GM10847 (cell line): Measurements from ENCODE around the gene ATG7.

Experiments
- POLR2A ChIP-seq: IDR thresholded peaks from 2 replicates; pipeline ENCODE4 v1.6.1; 2011; ENCODE audit not compliant: insufficient read length; ENCODE audit errors: extremely low read depth

ATG7 gene

DNA sequence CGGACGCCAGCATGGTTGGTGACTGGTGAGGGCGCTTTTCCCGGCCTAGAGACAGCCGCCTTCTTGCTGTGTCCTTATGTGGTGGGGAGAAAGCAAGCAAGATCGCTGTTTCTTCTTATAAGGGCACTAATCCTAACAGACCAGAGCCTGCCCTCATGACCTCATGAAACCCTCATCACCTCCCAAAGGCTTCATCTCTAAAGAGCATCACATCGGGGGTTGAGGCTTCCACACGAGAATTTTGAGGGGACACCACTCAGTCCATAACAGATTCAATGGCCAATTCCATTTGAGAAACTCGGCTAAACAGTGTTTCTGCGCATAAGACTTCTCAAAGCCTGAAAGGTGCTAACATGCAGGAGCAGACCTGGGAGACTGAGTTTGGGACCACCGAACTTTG lies 317.5 kb downstream of the ATG7 start:
- no peak for TF ChIP-seq POLR2A

DNA sequence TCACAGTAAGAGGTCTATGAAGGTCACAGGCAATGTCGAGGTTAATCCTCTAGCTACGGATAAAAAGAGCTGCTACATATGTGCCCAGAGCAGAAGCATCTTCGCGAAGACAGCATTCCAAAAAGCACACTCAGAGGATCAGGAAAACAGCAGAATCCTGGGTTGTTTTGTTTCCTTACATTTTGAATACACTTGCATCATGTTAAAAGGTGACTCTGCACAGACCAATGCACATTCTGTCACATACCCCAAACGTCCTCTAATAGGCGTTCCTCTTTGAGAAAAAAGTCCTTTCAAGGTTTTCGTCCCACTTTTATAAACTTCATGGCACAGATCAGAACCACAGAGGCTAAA lies 318.8 kb downstream of the ATG7 start:
- no peak for TF ChIP-seq POLR2A

DNA sequence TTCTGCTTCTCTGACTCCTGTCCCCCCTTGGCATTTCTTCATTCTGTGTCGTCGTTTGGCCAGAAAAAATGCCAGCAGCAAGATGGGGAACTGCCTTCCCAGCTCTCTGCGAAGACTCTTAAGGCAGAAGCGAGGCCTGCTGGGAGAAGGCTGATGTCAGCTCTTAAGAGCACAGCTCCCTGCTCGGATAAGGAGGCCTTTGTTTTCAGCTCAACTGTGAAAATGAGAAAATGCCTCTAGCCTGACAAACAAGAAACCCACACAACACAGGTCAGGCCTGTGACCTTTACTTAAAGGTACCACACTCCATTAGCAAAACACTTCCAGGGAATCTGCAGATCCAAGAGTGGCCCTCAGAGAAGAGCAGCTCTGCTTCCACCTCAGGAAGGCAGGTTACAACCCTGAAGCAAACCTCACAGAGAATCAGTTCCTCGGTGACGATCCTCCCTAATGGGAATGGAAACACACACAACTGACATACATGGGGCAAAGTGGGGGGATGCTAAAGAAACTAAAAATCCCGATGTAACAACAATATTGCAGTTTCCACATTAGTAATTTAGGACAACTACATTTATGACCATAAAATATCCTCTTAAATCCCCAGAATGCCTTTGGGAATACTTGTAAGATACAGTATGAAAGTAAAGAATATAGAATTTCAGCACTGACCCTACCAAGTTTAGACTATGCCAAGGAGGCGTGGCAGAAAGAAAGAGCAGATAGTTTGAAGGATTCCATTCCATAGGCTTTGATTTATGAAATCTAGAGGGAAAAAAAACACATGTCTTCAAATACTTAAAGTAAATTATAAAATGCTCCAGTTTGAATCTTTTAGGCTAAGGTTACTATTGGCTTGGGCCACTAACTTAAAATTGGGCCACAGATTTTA lies 319.4 kb downstream of the ATG7 start:
- no peak for TF ChIP-seq POLR2A

DNA sequence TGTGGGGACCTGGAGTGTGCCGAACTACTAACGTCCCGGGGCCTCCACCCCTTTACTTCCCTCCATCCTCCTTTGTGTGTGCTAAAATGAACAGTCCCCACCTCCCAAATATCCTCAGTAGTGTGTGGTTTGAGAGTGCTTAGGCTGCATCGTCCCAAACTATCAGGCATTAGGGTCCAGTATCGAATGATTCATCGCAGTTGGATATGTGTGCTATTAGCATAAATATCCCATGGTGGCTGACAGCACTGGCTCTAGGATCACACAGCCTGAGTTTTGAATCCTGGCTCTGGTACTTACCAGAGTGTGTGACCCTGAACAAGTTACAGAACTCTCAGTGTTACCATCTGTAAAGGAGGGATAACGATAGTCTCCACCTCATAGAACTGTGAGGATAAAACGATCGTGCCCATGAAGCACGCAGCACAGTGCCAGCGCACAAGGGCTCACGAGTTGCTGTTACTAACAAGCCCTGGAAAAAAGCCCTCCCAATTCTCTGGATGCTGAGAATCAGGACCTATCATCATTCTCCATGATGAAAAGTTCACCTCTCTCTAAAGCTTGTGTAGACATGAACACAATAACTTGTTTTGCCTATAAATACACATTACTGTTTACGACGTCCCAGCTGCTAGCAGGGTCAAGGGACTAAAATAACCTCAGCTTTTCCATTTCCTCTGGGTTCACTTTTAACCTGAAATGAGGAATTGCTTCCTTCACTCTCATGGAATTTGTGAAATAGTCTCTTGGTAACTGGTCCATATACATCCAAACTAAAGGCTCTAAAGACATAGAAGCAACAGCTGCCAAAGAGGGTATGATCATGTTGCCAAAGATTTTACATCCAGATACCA lies 320.5 kb downstream of the ATG7 start:
- no peak for TF ChIP-seq POLR2A

DNA sequence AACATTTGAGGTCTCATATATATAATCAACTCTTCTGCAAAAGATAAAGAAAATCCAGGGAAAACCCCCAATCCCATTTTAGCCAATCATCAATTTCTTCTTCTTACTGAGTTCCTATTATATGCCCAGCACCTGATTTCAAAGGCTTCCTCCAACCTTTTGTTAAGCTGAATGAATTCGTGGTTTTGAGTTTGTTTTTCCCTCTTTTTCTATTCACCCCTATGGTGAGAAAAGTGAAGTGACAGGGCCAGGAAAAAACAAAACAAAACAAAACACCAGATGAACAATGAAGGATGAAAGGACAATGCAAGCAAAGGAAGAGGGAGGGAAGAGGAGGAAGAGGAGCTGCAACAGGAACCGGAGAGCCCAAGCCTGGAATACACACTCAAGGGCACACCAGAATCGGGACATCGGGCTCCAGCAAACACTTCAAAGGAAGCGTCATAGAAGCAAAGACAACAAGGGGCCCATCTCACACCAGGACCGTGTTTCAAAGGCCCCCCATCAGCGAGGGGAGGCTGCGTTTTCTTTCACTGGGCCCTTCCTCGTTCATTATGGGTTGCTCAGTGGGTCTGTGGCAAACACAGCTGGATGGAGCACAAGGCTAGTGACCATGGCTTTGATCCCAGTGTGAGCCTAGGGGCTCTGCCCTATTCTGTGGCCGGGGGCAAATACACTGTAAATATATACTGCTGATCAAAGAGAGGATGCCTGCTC lies 321.3 kb downstream of the ATG7 start:
- TF ChIP-seq POLR2A = no peak

DNA sequence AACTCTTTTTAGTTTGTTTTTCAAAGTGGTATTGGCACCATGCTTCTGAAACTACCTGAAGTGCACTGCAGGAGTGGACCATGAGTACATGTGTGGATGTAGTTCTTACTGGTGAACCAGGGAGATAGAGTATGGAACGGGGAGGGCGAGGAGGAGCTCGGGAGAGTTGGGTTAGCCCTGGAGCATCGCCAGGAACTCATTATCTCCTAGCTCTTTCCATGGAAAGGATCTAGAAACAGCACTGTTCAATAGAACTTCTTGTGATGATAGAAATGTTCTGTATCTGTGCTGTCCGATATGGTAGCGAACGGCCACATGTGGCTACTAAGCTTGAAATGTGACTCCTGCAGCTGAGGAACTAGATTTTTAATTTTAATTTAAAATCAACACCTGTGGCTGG lies 324.2 kb downstream of the ATG7 start:
- no peak for TF ChIP-seq POLR2A

DNA sequence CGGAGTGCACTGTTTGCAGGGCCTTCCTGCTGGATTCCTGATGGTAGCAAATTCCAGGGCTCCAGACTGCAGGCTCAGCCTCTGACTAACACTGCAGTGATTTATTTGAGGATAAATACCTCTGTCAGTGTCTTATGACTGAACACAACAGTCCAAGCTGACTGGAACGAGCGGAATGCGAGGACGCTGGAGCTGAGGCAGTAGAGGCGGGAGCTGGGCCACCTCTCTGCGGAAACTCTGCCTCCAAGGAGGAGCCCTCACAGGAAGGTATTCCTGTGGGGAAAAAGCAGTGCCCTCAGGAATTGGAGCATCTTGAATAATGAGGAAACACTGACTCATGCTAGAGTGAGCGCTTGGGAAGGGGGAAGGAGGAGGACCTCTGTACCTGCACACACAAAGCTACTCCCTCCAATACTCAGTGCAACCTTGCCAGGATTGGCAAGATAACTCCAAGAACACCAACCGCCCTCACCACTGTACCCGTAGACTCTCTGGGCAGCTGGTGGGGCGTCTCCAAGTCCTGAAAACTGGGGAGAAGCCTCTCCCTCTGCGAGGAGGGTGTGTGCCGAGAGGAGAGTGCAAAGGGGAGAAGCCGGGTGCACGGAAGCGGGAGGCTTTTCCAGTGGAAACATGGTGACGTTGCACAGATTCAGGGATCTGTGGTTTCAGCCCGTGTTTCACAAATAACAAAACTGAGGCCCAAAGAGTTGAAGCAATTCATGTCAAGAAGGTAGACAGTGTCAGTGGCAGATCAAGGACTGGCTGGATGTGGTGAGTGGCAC lies 328.5 kb downstream of the ATG7 start:
- no peak for TF ChIP-seq POLR2A

DNA sequence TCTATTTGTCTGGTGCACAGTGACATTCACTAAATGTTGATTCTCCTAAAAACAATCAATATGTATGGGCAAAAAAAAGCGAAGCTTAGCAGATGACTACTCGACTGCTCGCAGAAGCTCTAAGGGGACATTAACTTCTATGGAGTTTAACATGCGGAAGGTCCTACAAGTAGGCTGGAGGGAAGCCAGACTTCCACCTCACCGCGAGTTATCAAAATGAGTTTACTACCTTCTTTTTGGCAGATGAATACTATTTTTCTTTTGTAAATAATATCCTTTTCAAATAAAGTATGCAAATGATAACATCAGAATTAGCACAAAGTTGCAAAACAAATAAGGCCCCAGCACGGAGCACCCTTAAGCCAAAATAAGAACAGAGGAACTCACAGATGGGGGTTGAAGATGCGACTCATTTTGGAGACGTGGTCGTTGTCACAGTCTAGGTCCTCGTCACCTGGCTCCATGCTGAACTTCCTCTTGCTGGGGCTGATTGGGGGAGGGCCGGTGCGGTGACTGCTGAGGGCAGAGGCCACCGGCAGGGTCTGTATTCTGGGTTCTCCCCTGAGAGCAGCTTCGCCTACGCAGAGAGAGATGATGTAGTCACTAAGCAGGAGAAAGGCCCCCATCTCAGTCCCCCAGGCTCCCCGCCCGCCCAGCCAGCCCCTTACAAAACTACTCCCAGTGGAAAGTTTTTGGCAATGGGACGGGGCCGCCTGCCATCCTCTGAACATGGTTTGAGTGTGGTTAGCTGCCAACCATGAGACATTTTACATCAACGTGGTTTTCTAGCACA lies 329.4 kb downstream of the ATG7 start:
- TF ChIP-seq POLR2A = no peak

DNA sequence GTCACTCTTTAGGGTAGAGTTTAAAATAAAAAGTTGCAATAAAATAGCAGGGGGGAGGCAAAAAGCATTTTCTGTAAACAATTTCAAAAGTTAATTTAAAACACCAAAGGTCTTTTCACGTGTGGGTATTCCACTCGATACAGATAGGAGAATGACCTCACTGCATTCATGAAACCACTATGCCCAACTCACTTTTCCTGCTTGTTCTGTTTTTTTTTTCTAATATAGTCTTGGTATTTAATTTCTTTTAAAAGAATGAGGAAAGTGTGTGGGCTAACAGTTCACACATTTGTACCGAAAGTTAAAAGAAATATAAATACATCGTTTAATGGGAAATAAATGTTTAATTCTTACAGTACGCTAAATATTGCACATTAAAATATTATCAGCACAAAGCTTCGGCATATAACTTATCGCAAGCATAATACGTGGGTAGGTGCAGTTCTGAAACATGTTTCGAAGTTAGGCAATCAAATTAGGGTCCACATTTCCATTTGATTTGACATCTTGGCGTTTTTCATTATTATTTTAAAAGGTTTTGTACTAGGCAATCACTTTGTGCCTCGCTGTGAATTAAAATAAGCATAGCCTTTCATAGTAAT lies 330.1 kb downstream of the ATG7 start:
- TF ChIP-seq POLR2A = no peak

DNA sequence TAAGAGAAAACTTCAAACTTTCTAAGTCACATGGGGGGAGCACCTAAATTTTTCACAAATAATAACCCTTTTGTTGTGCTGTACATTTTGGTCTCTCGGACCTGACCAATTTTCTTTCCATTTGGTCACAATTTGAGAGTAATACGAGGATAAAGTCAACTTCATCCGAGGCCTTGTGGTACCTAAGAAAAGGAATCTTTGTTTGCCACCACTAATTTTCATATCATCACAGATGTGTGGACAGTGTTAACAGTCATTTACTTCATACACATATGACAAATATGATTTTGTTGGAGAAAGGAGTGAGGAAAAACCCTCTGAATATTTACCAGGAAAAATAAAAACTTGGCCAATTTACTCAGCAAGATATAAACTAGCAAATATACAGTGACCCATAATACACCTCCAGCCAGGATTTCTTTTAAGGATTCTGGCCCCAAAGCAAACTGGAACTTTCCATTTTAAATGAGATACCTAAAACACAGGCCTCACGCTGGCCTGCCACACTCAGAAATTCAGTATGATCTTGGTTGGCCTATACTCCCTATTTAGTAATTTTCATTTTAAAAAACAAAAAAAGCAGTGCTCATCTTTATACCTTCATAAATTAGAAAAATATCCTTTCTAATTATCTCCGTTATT lies 330.8 kb downstream of the ATG7 start:
- TF ChIP-seq POLR2A = no peak

DNA sequence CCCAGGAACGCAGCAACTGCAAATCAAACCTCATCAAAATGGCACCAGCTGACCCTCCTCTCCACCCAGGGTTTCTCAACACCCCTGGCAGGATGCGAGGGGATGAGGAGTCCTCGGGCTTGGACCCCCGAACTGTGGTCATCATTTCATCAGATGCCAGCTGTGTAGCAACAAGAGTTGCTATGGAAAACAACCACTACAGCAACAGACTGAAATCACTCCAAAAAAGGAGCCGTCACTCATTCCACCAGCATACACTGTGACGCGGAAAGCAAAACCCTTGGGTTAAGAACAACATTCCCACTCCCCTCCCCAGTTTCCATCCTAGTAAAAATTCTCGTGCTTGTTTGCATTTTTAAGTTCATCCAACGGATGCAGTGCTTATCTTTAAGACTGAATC lies 331.4 kb downstream of the ATG7 start:
- no peak for TF ChIP-seq POLR2A

DNA sequence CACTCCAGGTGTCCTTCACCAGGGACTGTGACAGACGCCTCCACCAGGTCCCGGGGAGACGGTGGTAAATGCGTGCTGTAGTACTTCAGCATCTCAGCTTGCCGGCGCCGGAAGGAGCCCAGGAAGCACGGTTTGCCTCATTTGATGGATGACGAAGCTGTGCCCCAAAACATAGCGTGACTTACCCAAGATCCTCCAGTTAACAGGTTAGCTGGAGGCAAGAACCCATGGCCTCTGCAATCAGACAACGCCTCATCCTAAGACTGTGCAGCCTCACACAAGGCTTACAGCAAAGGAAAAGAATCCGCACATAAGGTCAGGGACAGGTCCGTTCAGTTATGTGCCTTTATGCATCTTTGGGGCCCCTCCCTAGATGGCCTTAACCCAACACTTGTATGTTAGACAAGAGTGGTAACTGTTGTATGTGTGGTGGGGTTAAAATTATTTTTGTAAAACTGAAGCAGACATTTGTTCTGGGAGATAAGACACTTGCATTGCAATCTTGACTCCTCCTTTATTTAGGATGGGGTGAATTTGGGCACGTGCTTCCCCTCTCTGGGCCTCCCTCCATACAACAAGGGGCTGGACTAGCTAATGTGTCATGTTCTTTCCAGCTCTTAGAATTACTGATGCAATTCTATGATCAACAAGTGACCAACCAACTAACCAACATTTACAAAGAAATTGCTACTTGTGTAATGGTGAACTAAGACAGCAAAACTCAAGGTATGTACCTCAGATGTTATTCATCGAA lies 332.1 kb downstream of the ATG7 start:
- TF ChIP-seq POLR2A = no peak

DNA sequence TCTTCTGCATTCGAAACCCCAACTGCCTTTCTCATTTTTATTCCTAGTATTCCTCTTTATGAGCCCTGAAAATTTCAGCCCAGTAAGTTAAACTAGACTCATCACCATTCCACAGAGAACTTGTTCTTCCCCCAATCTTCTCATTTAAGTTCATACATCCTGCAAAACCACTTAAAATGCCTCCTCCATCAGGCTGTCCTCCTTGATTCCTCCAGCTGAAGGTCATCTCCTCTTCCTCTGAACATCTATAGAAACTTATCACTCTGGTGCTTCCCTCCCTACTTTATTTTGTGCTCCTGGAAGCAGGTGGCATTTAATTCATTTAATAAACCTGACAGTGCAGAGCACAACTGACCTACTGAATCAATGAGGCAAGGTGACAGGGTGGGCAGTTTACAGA lies 333.2 kb downstream of the ATG7 start:
- TF ChIP-seq POLR2A = no peak
